ENCODE data around the gene XYLT1.

XYLT1 gene

GRCh38 chr16:17215936-17216335 is 254.8 kb downstream of the XYLT1 start:
- DNase-seq: no peak

- no peak for DNase-seq
Measured at GRCh38 chr16:17215306-17215705, 255.5 kb downstream of the XYLT1 start.

GRCh38 chr16:17213974-17214373 is 256.8 kb downstream of the XYLT1 start:
- no peak for DNase-seq

- no peak for DNase-seq
Measured at GRCh38 chr16:17213025-17213424, 257.7 kb downstream of the XYLT1 start.

GRCh38 chr16:17212606-17213005 is 258.2 kb downstream of the XYLT1 start:
- DNase-seq: no peak

GRCh38 chr16:17211797-17212196 is 259.0 kb downstream of the XYLT1 start:
- DNase-seq: peak in 1 of 2 donors; percentile 32

- DNase-seq: no peak
Measured at GRCh38 chr16:17206712-17207111, 264.0 kb downstream of the XYLT1 start.

GRCh38 chr16:17205279-17206211 is 265.2 kb downstream of the XYLT1 start:
- DNase-seq: no peak

- no peak for DNase-seq
Measured at GRCh38 chr16:17204644-17205043, 266.1 kb downstream of the XYLT1 start.

- no peak for DNase-seq
Measured at GRCh38 chr16:17204206-17204605, 266.6 kb downstream of the XYLT1 start.

- no peak for DNase-seq
Measured at GRCh38 chr16:17203424-17203823, 267.3 kb downstream of the XYLT1 start.

GRCh38 chr16:17199135-17199534 is 271.6 kb downstream of the XYLT1 start:
- DNase-seq: no peak

- no peak for DNase-seq
Measured at GRCh38 chr16:17196526-17196925, 274.2 kb downstream of the XYLT1 start.

- DNase-seq: peak; percentile 71 to 72
Measured at GRCh38 chr16:17194190-17194780, 276.5 kb downstream of the XYLT1 start.

- no peak for DNase-seq
Measured at GRCh38 chr16:17193566-17194100, 277.1 kb downstream of the XYLT1 start.

GRCh38 chr16:17184026-17184425 is 286.7 kb downstream of the XYLT1 start:
- no peak for DNase-seq

GRCh38 chr16:17177959-17178905 is 292.5 kb downstream of the XYLT1 start:
- DNase-seq: no peak

GRCh38 chr16:17177242-17177958 is 293.4 kb downstream of the XYLT1 start:
- DNase-seq: no peak

- no peak for DNase-seq
Measured at GRCh38 chr16:17176199-17176598, 294.6 kb downstream of the XYLT1 start.

GRCh38 chr16:17173281-17173680 is 297.5 kb downstream of the XYLT1 start:
- no peak for DNase-seq

- DNase-seq: no peak
Measured at GRCh38 chr16:17171250-17172143, 299.3 kb downstream of the XYLT1 start.
